ENCODE data around the gene ARHGAP24.

The ARHGAP24 gene

DNA sequence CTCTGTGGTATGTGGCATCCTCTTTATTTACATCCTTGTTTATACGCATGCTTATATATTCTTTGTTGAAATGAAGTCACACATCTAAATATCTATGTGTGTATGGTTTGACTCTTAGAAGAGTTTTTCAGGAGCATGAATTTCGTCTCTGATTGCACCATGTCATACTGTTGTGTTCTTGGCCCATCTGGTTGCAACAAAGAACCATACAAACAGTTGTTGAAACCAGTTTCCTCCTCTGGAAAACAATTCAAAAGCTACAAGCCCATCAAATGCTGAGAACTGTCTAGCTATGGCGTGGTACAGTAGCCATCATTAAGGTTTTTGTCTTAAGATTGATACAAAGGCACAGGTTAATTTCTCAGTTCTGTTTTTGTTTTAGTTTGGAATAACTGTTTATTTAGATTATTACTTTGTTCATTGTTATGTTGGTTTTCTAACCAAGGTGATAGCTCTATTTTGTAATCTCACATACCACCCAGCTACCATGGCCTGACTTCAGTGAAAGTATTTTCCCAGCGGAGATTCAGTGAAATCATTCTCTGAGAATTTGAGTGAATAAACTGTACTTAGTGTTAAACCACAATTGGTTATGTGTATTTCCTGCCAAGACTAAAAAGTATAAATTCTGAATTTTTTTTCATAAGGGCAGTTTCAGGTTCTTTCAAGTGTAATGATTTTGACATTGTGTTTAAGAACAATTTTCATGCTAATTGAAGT is 91.0 kb downstream of the ARHGAP24 start:
- DNase-seq (ENCODE audit: low read depth) = peak; percentile 88
- TF ChIP-seq, protein P1, sequence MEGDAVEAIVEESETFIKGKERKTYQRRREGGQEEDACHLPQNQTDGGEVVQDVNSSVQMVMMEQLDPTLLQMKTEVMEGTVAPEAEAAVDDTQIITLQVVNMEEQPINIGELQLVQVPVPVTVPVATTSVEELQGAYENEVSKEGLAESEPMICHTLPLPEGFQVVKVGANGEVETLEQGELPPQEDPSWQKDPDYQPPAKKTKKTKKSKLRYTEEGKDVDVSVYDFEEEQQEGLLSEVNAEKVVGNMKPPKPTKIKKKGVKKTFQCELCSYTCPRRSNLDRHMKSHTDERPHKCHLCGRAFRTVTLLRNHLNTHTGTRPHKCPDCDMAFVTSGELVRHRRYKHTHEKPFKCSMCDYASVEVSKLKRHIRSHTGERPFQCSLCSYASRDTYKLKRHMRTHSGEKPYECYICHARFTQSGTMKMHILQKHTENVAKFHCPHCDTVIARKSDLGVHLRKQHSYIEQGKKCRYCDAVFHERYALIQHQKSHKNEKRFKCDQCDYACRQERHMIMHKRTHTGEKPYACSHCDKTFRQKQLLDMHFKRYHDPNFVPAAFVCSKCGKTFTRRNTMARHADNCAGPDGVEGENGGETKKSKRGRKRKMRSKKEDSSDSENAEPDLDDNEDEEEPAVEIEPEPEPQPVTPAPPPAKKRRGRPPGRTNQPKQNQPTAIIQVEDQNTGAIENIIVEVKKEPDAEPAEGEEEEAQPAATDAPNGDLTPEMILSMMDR (IDR thresholded peaks at IDR 0.05; ENCODE audit: low read depth, low read length, missing control alignments) = no peak
- no peak overlapping the region for H3K4me3 ChIP-seq (ENCODE audit: low read depth, low read length)
- in situ Hi-C loops (cut with HindIII; ENCODE audit: low sequenced_read_pairs) = no loop called here

DNA sequence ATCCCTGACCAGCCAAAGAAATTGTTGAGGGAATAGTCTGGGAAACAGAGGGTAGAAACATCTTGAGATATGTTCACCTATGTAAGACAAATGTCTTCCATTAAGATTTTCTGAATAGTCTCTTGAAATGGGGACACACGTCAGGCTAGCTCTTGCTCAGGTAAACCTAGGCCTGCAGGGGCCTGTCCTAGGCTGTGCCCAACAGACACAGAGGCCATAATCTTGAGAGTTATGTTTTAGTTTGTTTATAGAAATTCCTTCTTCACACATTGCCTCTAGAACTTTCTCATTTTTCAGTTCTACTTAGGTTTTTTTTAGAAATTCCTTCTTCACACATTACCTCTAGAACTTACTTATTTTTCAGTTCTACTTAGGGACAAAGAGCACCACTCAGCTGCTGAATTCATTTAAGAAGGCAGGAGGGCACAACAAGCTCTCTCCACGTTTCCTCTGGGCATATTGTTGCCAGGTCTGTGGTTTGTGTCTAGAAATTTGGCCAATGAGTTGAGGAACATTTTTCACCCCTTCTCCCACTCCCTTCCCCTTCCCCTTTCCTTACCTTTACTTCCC is 94.9 kb downstream of the ARHGAP24 start:
- TF ChIP-seq, protein P1 (IDR thresholded peaks at IDR 0.05; ENCODE audit: low read depth, low read length, missing control alignments) = no peak
- H3K4me3 ChIP-seq (ENCODE audit: low read depth, low read length) = no peak overlapping the region
- in situ Hi-C loops (cut with HindIII; ENCODE audit: low sequenced_read_pairs) = no loop called here
- DNase-seq (ENCODE audit: low read depth) = no peak

DNA sequence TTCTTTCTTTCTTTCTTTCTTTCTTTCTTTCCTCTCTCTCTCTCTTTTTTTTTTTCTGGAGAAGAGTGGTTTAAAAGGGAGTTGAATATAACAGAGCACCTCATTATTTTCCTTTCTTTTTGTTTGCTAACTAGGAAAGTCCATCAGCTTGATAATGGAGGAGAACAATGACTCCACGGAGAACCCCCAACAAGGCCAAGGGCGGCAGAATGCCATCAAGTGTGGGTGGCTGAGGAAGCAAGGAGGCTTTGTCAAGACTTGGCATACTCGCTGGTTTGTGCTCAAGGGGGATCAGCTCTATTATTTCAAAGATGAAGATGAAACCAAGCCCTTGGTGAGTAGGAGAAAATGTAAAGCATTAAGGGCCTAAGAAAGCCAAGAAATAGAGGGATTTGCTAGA is 95.4 kb downstream of the ARHGAP24 start:
- TF ChIP-seq, protein P1 (IDR thresholded peaks at IDR 0.05; ENCODE audit: low read depth, low read length, missing control alignments) = no peak
- no peak for DNase-seq (ENCODE audit: low read depth)
- in situ Hi-C loops (cut with HindIII; ENCODE audit: low sequenced_read_pairs) = no loop called here
- H3K4me3 ChIP-seq (ENCODE audit: low read depth, low read length) = no peak overlapping the region

DNA sequence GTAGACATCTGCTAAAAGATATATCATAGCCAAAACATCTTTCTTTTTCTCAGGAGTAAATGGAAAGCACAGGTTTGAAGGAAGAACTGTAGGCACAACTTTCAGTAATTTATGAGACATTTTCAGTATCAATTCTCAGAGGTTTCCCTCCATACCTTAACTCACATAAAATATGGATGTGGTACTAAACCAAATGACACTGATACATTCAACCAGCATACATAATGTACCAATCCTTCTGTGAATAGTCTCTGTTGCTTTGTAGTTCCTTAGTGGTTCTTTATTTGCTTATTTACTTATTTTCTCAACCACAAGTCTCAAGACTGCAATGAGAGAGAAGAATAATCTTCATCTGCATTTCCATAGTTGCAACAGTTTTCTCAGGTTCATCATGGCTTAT is 96.1 kb downstream of the ARHGAP24 start:
- H3K4me3 ChIP-seq (ENCODE audit: low read depth, low read length) = no peak overlapping the region
- TF ChIP-seq, protein P1 (IDR thresholded peaks at IDR 0.05; ENCODE audit: low read depth, low read length, missing control alignments) = no peak
- DNase-seq (ENCODE audit: low read depth) = no peak
- in situ Hi-C loops (cut with HindIII; ENCODE audit: low sequenced_read_pairs) = no loop called here

DNA sequence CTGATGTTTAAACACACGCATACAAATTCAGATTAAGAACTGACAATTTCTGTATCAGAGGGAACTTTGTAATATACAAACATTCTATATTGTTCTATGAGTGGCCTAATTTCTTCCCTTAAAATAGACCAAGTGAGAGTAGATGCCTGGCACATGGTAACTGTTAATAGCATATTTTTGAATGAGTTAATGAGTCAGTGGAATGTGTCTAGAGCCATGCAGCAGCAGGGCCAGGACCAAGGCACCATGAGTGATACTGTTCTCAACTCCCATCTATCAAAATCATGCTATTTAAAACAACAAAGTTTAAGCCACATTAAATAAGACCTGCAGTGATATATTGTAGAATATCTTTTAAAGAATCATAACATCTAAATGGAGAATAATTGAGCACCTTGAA is 98.3 kb downstream of the ARHGAP24 start:
- TF ChIP-seq, protein P1 (IDR thresholded peaks at IDR 0.05; ENCODE audit: low read depth, low read length, missing control alignments) = no peak
- in situ Hi-C loops (cut with HindIII; ENCODE audit: low sequenced_read_pairs) = no loop called here
- DNase-seq (ENCODE audit: low read depth) = no peak

DNA sequence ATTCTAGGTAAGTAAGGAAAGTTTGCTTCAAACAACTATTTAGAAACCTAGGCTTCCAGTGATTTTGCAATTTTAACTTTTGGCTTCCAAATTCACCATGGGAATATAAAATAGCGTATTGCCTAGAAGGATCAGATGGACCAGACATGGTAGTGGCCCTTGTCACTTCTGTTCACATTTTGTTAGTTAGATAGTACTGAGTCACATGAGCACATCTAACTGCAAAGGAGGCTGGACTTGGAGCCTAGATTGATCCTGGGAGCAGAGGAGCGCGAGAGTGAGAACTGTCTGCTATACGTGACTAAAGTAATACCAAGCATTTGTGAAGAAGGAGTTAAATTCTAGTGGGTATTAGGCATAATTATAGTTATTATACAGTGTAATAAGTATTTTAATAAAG is 102.4 kb downstream of the ARHGAP24 start:
- in situ Hi-C loops (cut with HindIII; ENCODE audit: low sequenced_read_pairs) = no loop called here
- H3K4me3 ChIP-seq (ENCODE audit: low read depth, low read length) = no peak overlapping the region
- TF ChIP-seq, protein P1 (IDR thresholded peaks at IDR 0.05; ENCODE audit: low read depth, low read length, missing control alignments) = no peak
- no peak for DNase-seq (ENCODE audit: low read depth)

More for the DNA sequence above, 98.3 kb downstream of the ARHGAP24 start:
- no peak overlapping the region for H3K4me3 ChIP-seq (ENCODE audit: low read depth, low read length)

Data from astrocyte of the cerebellum (primary cell).